ENCODE results near the gene FZD10. TPM values are rescaled to one million over a fixed set of nuclear protein-coding genes. Genes with fewer than 3 reads are reported as not detected.

Gene FZD10
- total and polyA plus RNA-seq, 2 of the 4 experiments (the other 2 are of a cell fraction) = not detected

- Histone ChIP-seq H3K56ac (ENCODE audit: extremely low read depth, insufficient read depth, low read length) (no peak overlapping the region), H2BK15ac (ENCODE audit: low read depth, low read length) (no peak overlapping the region), H3K36me3 (ENCODE audit: control insufficient read depth, insufficient read depth, low read length) (no peaks in the 10 kb centered on the region), H2BK120ac (ENCODE audit: low read depth, low read length) (no peak overlapping the region), H3K4ac (ENCODE audit: low read depth, low read length) (no peak overlapping the region), H3K27me3 (ENCODE audit: control insufficient read depth, insufficient read depth, low read length) (no peaks in the 10 kb centered on the region), H3K4me1 (ENCODE audit: control insufficient read depth, insufficient read depth, low read length) (no peaks in the 10 kb centered on the region), H2BK5ac (ENCODE audit: low read depth, low read length, poor library complexity, severe bottlenecking) (no peak overlapping the region), H3K79me1 (ENCODE audit: low read depth in 1 of 2, low read length in 2 of 2) (no peaks in the 10 kb centered on the region), H3K9me1 (ENCODE audit: insufficient read depth, low read length) (no peaks in the 10 kb centered on the region), H4K20me1 (ENCODE audit: insufficient read depth, low read length) (no peaks in the 10 kb centered on the region), H3K27ac (ENCODE audit: insufficient read depth, low read length) (no peak overlapping the region), H4K91ac (ENCODE audit: insufficient read depth, low read depth, low read length) (no peak overlapping the region), H3K9ac (ENCODE audit: low read depth, low read length) (no peak overlapping the region), H4K5ac (ENCODE audit: low read depth, low read length) (no peak overlapping the region), H2BK20ac (ENCODE audit: low read depth, low read length) (no peak overlapping the region), H3K4me2 (ENCODE audit: low read depth, low read length) (no peak overlapping the region), H4K8ac (ENCODE audit: low read depth in 2 of 2, low read length in 2 of 2) (no peak overlapping the region), H2AK9ac (replicated peaks; ENCODE audit: low read depth, low read length, poor library complexity) (no peak overlapping the region), H2AK5ac (ENCODE audit: low read depth, low read length) (no peak overlapping the region), H2AFZ (replicated peaks; ENCODE audit: low read length, poor library complexity) (no peak overlapping the region), H3K14ac (replicated peaks; ENCODE audit: low read depth, low read length) (no peak overlapping the region), H3K9me3 (ENCODE audit: control insufficient read depth, insufficient read depth, low read length) (peaks cover 47% of the 10 kb centered on the region), H3K4me3 (ENCODE audit: insufficient read depth, low read depth, low read length) (no peak overlapping the region), H3K18ac (ENCODE audit: low read depth, low read length) (no peak overlapping the region), H3K23ac (ENCODE audit: low read depth, low read length) (no peak overlapping the region)
- no peak for DNase-seq
- dilution Hi-C loops (cut with HindIII; ENCODE audit: low sequenced_read_pairs, unreplicated experiment) = no loop called here
- TF ChIP-seq NFE2L2 (IDR thresholded peaks at IDR 0.05; ENCODE audit: low read depth, low read length) = no peak
- no peak for TF ChIP-seq RFX5 (IDR thresholded peaks at IDR 0.05; ENCODE audit: low read depth, low read length)
- TF ChIP-seq BHLHE40 (IDR thresholded peaks at IDR 0.05; ENCODE audit: low read depth, low read length) = no peak
- TF ChIP-seq MAFK (IDR thresholded peaks at IDR 0.05; ENCODE audit: low read depth, low read length) = no peak
- in situ Hi-C loops (cut with MboI; ENCODE audit: low sequenced_read_pairs) = no loop called here
- ChIA-PET CTCF (no interaction called here), POLR2A (ENCODE audit: unreplicated experiment) (no interaction called here)
- WGBS, 2 experiments (ENCODE audit: extremely low coverage in 2 of 2, insufficient read length in 1 of 2) = 81% methylated on average over 6 of the region's 27 CpGs; no CpG with 5 or more reads in 1 of the 2 experiments
- no TSS peak for BruUV-seq (replicated peaks)
- intact Hi-C loops (cut with micrococcal nuclease) = no loop called here
- ATAC-seq (ENCODE audit: low read depth) = no peak
Observed at GRCh38 chr12:130119241-130119861, 42.9 kb upstream of the FZD10 start.

All from IMR-90 (cell line).